ENCODE results near the gene KLHL1.

Gene KLHL1

DNA sequence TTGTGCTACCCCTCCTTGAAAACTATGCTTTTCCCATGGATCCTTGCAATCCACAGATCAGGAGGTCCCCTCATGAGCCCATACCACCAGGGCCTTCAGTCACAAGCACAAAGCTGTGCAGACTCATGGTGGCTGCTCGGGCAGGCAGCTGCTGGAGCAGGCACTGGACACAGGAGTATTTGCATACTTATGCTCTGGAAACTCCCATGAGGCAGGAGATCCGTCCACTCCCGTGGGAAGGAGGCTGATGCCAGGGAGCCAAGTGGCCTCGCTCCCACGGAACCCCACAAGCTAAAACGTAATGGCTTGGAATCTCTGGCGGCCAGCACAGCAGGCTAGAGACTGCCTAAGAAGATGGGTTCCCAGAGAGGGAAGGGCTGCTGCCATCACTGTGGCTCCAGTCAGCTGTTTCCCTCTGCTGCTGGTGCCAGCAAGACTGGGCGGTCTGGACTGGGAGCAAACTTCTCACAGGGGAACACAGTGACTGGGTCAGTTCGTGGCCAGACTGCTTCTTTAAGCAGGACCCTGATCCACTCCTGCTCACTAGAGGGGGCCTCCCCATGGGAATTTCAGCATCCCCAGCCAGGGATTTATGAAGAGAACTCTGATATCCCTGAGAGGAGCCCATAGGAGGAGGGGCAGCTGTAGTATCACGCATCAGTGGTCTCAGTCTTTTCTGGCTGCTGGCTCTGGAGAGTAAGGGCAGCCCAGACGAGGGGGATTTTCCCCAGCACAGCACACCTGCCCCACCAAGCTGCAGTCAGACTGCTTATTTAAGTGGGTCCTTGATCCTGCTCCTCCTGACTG is 370.9 kb downstream of the KLHL1 start:
- Histone ChIP-seq H3K9ac (ENCODE audit: low read depth in 1 of 2, low read length in 2 of 2) (no peak overlapping the region), H3K27ac (ENCODE audit: low read depth, low read length) (no peak overlapping the region), H3K9me3 (ENCODE audit: control insufficient read depth in 1 of 2, low read length in 2 of 2) (no peaks in the 10 kb centered on the region), H3K4me1 (ENCODE audit: control insufficient read depth in 1 of 2, insufficient read depth in 2 of 2, low read length in 2 of 2) (no peaks in the 10 kb centered on the region), H3K4me3 (ENCODE audit: low read depth in 1 of 2, low read length in 2 of 2) (no peak overlapping the region), H3K36me3 (ENCODE audit: control insufficient read depth in 1 of 2, insufficient read depth in 2 of 2, low read length in 2 of 2) (no peaks in the 10 kb centered on the region), H3K27me3 (ENCODE audit: control insufficient read depth in 1 of 2, insufficient read depth in 2 of 2, low read length in 2 of 2) (no peaks in the 10 kb centered on the region)

DNA sequence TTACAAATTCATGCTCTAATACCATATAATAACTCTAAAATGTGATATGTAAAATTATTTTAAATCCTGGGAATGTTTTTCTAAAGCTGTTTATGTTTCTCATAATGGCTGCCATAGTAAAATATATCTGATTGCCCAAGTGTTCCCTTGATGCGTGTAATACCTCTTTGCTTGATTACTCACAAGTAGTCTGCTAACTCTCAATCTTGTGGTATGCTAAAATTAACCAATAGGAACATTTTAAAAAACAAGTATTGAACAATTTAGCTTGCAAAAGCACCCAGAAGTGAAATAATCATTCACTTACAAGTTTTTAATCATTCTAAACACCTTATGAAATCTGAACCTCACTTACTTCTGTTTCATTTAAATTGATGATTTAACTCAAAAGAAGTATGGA is 386.6 kb downstream of the KLHL1 start:
- H3K4me3 ChIP-seq (ENCODE audit: low read depth in 1 of 2, low read length in 2 of 2): no peak overlapping the region
- H3K4me1 ChIP-seq (ENCODE audit: control insufficient read depth in 1 of 2, insufficient read depth in 2 of 2, low read length in 2 of 2): no peaks in the 10 kb centered on the region
- no peak overlapping the region for H3K9ac ChIP-seq (ENCODE audit: low read depth in 1 of 2, low read length in 2 of 2)

DNA sequence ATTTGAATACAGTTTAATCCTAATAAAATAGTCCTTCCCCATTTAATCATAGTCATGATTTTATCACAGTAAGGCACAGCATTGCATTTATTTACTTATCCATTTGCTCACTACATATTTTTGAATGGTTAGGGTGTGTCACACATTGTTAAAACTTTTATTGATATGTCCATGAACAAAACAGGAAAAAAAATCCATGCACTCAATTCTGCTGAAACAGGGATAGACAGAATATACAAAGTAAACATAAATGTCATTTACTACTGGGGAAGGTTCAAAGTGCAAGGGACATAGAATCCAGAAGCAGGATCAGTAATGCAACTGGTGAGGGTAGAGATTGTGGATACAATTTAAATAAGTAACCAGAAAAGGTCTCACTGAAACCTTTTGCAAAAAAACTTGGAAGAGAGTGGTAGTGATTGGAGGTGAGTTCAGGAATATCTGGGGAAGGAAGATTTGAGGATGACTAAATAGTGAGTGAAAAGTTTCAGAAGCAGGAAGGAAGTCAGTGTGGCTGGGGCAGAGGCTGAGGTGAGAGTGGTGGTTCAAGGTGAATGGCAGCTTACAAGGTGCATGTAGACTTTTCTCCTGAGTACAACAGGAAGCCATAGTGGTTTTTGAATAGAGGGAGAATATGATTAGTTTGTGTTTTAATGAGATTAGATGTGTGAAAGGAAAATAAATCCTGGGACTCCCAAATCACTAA is 387.8 kb downstream of the KLHL1 start:
- Histone ChIP-seq H3K36me3 (ENCODE audit: control insufficient read depth in 1 of 2, insufficient read depth in 2 of 2, low read length in 2 of 2) (no peaks in the 10 kb centered on the region), H3K9ac (ENCODE audit: low read depth in 1 of 2, low read length in 2 of 2) (no peak overlapping the region), H3K27me3 (ENCODE audit: control insufficient read depth in 1 of 2, insufficient read depth in 2 of 2, low read length in 2 of 2) (no peaks in the 10 kb centered on the region)

More for the DNA sequence above, 386.6 kb downstream of the KLHL1 start:
- no peak overlapping the region for H3K27ac ChIP-seq (ENCODE audit: low read depth, low read length)
- H3K36me3 ChIP-seq (ENCODE audit: control insufficient read depth in 1 of 2, insufficient read depth in 2 of 2, low read length in 2 of 2): no peaks in the 10 kb centered on the region
- no peaks in the 10 kb centered on the region for H3K9me3 ChIP-seq (ENCODE audit: control insufficient read depth in 1 of 2, low read length in 2 of 2)
- H3K27me3 ChIP-seq (ENCODE audit: control insufficient read depth in 1 of 2, insufficient read depth in 2 of 2, low read length in 2 of 2): no peaks in the 10 kb centered on the region

DNA sequence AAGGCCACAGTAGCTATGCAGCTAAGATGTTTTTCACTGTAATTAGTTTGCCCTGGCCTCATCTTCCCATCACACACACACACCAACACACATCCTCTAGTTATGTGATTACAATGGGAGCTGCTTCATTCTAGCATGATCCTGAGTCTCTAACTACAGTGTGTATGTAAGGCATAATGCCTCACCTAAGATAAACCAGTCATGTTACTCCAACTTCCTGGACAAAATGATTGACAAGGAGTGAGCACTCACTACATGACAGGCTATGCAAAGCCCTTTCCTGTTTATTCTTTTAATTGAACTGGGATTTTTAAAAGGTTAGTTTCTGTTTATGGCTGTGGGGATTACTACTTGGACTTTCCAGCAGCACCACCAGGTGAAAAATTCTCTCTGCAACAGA is 401.4 kb downstream of the KLHL1 start:
- Histone ChIP-seq H3K36me3 (ENCODE audit: control insufficient read depth in 1 of 2, insufficient read depth in 2 of 2, low read length in 2 of 2) (no peaks in the 10 kb centered on the region), H3K27ac (ENCODE audit: low read depth, low read length) (no peak overlapping the region)

More for the DNA sequence above, 387.8 kb downstream of the KLHL1 start:
- Histone ChIP-seq H3K4me1 (ENCODE audit: control insufficient read depth in 1 of 2, insufficient read depth in 2 of 2, low read length in 2 of 2) (no peaks in the 10 kb centered on the region), H3K27ac (ENCODE audit: low read depth, low read length) (no peak overlapping the region), H3K9me3 (ENCODE audit: control insufficient read depth in 1 of 2, low read length in 2 of 2) (no peaks in the 10 kb centered on the region), H3K4me3 (ENCODE audit: low read depth in 1 of 2, low read length in 2 of 2) (no peak overlapping the region)

DNA sequence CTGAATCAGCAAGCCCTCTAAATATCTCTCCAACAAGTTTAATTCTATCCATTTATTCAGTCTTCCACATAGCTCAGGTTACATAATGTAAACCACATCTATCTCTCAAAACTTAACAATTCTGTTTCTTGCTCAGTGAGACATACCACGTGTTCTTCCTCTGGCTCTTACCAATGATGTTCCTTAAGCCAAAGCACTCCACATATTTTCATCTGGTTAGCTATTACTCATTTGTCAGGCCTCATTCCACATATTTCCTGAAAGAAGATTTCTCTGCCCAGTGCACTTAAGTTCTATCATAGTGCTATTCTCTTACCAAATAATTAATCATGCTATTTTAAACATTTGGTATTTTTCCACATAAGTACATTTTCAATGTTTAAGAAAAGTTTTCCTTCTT is 403.9 kb downstream of the KLHL1 start:
- no peak overlapping the region for H3K4me3 ChIP-seq (ENCODE audit: low read depth in 1 of 2, low read length in 2 of 2)
- H3K36me3 ChIP-seq (ENCODE audit: control insufficient read depth in 1 of 2, insufficient read depth in 2 of 2, low read length in 2 of 2): no peaks in the 10 kb centered on the region
- H3K9me3 ChIP-seq (ENCODE audit: control insufficient read depth in 1 of 2, low read length in 2 of 2): no peaks in the 10 kb centered on the region
- H3K27me3 ChIP-seq (ENCODE audit: control insufficient read depth in 1 of 2, insufficient read depth in 2 of 2, low read length in 2 of 2): no peaks in the 10 kb centered on the region
- no peak overlapping the region for H3K27ac ChIP-seq (ENCODE audit: low read depth, low read length)
- no peaks in the 10 kb centered on the region for H3K4me1 ChIP-seq (ENCODE audit: control insufficient read depth in 1 of 2, insufficient read depth in 2 of 2, low read length in 2 of 2)
- no peak overlapping the region for H3K9ac ChIP-seq (ENCODE audit: low read depth in 1 of 2, low read length in 2 of 2)

More for the DNA sequence above, 401.4 kb downstream of the KLHL1 start:
- Histone ChIP-seq H3K9me3 (ENCODE audit: control insufficient read depth in 1 of 2, low read length in 2 of 2) (no peaks in the 10 kb centered on the region), H3K27me3 (ENCODE audit: control insufficient read depth in 1 of 2, insufficient read depth in 2 of 2, low read length in 2 of 2) (no peaks in the 10 kb centered on the region), H3K4me1 (ENCODE audit: control insufficient read depth in 1 of 2, insufficient read depth in 2 of 2, low read length in 2 of 2) (no peaks in the 10 kb centered on the region), H3K9ac (ENCODE audit: low read depth in 1 of 2, low read length in 2 of 2) (no peak overlapping the region), H3K4me3 (ENCODE audit: low read depth in 1 of 2, low read length in 2 of 2) (no peak overlapping the region)

DNA sequence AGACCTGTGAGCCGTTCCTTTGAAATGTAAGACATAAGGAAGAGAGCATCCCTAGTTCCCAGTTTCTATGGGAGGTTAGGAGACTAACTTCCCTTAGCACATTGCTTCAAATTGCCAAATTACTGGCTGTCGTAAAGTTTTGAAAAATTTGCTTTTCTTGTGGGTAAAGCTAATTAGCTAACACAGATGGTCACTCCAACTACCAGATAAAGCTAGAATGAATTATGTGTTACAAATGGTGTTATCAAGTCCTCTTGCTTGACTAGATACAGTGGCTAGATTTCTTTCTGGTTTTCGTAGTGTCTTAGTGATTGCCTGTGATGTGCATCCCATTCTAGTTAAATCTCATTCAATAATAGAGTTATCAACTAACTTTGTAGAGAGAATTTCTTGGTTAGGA is 417.3 kb downstream of the KLHL1 start:
- Histone ChIP-seq H3K4me1 (ENCODE audit: control insufficient read depth in 1 of 2, insufficient read depth in 2 of 2, low read length in 2 of 2) (no peaks in the 10 kb centered on the region), H3K27me3 (ENCODE audit: control insufficient read depth in 1 of 2, insufficient read depth in 2 of 2, low read length in 2 of 2) (no peaks in the 10 kb centered on the region), H3K4me3 (ENCODE audit: low read depth in 1 of 2, low read length in 2 of 2) (no peak overlapping the region), H3K9me3 (ENCODE audit: control insufficient read depth in 1 of 2, low read length in 2 of 2) (no peaks in the 10 kb centered on the region), H3K27ac (ENCODE audit: low read depth, low read length) (no peak overlapping the region), H3K36me3 (ENCODE audit: control insufficient read depth in 1 of 2, insufficient read depth in 2 of 2, low read length in 2 of 2) (no peaks in the 10 kb centered on the region), H3K9ac (ENCODE audit: low read depth in 1 of 2, low read length in 2 of 2) (no peak overlapping the region)

DNA sequence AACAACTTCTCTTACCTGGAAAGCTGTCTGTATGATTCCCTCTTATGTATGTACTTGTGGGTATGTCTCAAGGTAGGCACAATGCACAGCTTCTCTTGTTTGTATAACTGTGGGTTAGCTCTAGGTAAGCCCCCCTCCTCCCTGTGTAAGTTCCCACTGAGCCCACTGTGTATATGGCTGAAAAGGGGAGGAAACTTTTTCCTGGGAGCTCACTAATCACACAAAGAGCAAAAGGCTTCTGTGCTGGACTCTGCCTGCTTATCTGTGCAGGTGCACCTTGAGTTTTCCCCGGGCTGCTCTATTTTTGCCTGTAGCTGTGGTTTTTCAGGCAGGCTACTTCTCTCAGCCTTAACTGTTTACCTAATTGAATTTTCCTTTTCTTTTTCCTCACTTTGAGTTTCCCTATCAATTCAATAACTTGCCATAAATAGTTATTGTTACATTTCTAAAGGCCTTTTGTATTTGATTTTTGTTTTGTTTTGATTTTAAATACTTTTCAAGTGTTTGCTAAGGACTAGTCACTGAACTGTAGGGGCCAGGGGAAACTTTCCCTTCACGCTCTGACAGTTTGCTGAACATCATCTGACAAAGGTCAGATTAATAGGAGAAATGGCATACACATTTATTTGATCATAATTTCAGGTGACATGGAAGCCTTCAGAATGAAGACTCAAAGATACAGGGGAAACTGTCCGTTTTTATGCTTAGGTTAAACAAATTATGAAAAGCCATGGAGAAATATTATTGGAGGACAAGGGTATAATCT is 424.1 kb downstream of the KLHL1 start:
- H3K27me3 ChIP-seq (ENCODE audit: control insufficient read depth in 1 of 2, insufficient read depth in 2 of 2, low read length in 2 of 2): no peaks in the 10 kb centered on the region
- no peak overlapping the region for H3K4me3 ChIP-seq (ENCODE audit: low read depth in 1 of 2, low read length in 2 of 2)
- H3K36me3 ChIP-seq (ENCODE audit: control insufficient read depth in 1 of 2, insufficient read depth in 2 of 2, low read length in 2 of 2): no peaks in the 10 kb centered on the region
- no peaks in the 10 kb centered on the region for H3K4me1 ChIP-seq (ENCODE audit: control insufficient read depth in 1 of 2, insufficient read depth in 2 of 2, low read length in 2 of 2)
- no peak overlapping the region for H3K9ac ChIP-seq (ENCODE audit: low read depth in 1 of 2, low read length in 2 of 2)
- no peaks in the 10 kb centered on the region for H3K9me3 ChIP-seq (ENCODE audit: control insufficient read depth in 1 of 2, low read length in 2 of 2)
- H3K27ac ChIP-seq (ENCODE audit: low read depth, low read length): no peak overlapping the region

DNA sequence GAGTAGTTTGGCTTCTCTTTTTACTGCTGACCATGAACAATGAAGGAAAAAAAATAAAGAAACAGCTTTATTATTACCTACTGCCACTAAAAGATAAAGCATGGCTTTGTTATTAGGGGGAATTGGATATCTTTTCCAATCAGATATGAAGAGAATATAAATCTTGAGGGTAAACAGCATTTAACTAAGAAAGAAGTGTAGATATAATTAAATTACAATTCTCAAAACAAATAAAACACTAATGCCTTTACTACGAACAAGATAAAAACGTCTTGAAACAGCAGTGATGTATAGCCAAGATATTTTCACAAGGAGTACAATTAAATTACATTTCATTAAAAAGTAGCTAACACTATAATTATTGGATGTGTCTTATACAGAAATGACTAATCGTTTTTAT is 426.5 kb downstream of the KLHL1 start:
- no peak overlapping the region for H3K27ac ChIP-seq (ENCODE audit: low read depth, low read length)
- H3K4me1 ChIP-seq (ENCODE audit: control insufficient read depth in 1 of 2, insufficient read depth in 2 of 2, low read length in 2 of 2): no peaks in the 10 kb centered on the region
- H3K27me3 ChIP-seq (ENCODE audit: control insufficient read depth in 1 of 2, insufficient read depth in 2 of 2, low read length in 2 of 2): no peaks in the 10 kb centered on the region
- H3K9me3 ChIP-seq (ENCODE audit: control insufficient read depth in 1 of 2, low read length in 2 of 2): no peaks in the 10 kb centered on the region
- no peaks in the 10 kb centered on the region for H3K36me3 ChIP-seq (ENCODE audit: control insufficient read depth in 1 of 2, insufficient read depth in 2 of 2, low read length in 2 of 2)
- no peak overlapping the region for H3K4me3 ChIP-seq (ENCODE audit: low read depth in 1 of 2, low read length in 2 of 2)
- no peak overlapping the region for H3K9ac ChIP-seq (ENCODE audit: low read depth in 1 of 2, low read length in 2 of 2)

DNA sequence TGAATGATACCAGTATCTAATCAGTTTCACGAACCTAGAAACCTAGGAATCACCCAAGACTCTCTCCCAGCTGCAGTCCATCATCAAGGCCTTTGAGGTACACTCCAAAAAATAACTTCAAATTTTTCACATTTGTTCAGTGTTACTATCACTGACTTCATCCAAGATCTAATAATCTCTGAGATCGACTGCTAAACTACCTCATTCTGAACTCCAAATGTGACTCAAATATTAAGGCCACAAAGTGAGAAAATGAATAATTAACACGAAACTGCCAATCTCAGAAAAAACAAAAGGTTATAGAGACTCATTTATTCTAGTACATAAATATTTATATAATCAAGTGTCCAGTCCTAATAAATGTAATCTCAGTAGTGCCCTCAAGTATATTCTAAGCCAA is 430.9 kb downstream of the KLHL1 start:
- Histone ChIP-seq H3K27me3 (ENCODE audit: control insufficient read depth in 1 of 2, insufficient read depth in 2 of 2, low read length in 2 of 2) (no peaks in the 10 kb centered on the region), H3K9ac (ENCODE audit: low read depth in 1 of 2, low read length in 2 of 2) (no peak overlapping the region), H3K9me3 (ENCODE audit: control insufficient read depth in 1 of 2, low read length in 2 of 2) (no peaks in the 10 kb centered on the region), H3K4me1 (ENCODE audit: control insufficient read depth in 1 of 2, insufficient read depth in 2 of 2, low read length in 2 of 2) (no peaks in the 10 kb centered on the region), H3K4me3 (ENCODE audit: low read depth in 1 of 2, low read length in 2 of 2) (no peak overlapping the region), H3K27ac (ENCODE audit: low read depth, low read length) (no peak overlapping the region), H3K36me3 (ENCODE audit: control insufficient read depth in 1 of 2, insufficient read depth in 2 of 2, low read length in 2 of 2) (no peaks in the 10 kb centered on the region)

DNA sequence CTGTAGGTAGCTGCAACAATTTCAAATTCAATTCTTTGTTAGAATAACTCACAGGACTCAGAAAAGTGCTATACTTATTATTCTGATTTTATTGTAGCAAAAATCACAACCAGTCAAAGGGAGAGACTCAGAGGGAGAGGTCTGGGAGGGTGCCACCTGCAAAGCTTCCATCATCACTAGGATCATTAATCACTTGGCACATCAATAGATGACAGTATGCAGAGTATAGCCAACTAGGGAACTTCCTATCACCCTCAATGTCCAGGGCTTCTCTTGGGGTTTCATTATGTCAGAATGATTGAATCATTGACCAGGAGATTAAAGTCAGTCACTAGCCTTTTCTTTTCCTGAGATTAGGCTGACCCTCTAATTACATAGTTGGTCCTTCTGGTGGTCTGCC is 432.0 kb downstream of the KLHL1 start:
- Histone ChIP-seq H3K27me3 (ENCODE audit: control insufficient read depth in 1 of 2, insufficient read depth in 2 of 2, low read length in 2 of 2) (no peaks in the 10 kb centered on the region), H3K4me1 (ENCODE audit: control insufficient read depth in 1 of 2, insufficient read depth in 2 of 2, low read length in 2 of 2) (no peaks in the 10 kb centered on the region), H3K36me3 (ENCODE audit: control insufficient read depth in 1 of 2, insufficient read depth in 2 of 2, low read length in 2 of 2) (no peaks in the 10 kb centered on the region), H3K4me3 (ENCODE audit: low read depth in 1 of 2, low read length in 2 of 2) (no peak overlapping the region), H3K9me3 (ENCODE audit: control insufficient read depth in 1 of 2, low read length in 2 of 2) (no peaks in the 10 kb centered on the region), H3K9ac (ENCODE audit: low read depth in 1 of 2, low read length in 2 of 2) (no peak overlapping the region), H3K27ac (ENCODE audit: low read depth, low read length) (no peak overlapping the region)

Measured in duodenal mucosa (tissue), 2 donors.